Measurements from ENCODE around the gene FBLN7.
A peak's percentile ranks its signal among the peaks of the same experiment; 100 is the strongest.
"Not testable (repeated sequence)": the region's sequence is repeated elsewhere in the genome, so short reads cannot be mapped to it uniquely, and the experiment has no call there.

The FBLN7 gene

DNA sequence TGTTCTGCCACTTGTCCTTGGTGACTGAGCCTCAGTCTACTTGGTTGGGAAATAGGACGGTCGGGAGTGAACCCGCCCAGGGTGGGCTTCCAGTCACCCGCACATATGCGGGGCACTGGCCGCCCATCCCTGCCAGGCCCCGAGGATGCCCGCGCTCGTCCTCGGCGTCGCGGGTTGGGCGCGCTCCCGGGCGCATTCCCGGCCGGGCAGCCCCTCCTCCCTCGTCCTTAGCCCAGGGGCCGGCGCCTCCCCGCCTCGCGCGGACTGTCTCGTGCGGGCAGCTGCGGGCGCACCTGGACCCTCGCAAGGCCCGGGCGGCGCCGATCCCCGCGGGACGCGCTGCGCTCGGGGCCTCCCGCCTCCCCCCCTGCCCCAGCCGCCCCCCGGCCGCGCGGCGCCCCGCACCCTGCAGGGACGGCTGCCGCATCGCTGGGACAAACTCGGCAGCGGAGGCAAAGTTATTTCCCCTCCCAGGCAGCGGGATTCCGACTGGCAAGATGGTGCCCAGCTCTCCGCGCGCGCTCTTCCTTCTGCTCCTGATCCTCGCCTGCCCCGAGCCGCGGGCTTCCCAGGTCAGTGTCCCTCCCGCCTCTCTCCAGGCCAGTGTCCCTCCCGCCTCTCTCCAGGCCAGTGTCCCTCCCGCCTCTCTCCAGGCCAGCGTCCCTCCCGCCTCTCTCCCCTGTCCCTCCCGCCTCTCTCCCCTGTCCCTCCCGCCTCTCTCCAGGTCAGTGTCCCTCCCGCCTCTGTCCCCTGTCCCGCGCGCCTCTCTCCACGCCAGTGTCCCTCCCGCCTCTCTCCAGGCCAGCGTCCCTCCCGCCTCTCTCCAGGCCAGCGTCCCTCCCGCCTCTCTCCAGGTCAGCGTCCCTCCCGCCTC, at the start of gene FBLN7:
Gene FBLN7, plus strand, starts transcription at position 227 of the 874 bp plus-strand sequence. Its CDS starts 271 bp downstream, at position 498.
- peak; percentile 53 for DNase-seq

GRCh38 chr2:112089375-112089774, 48.8 kb upstream of the FBLN7 start:
- no peak for DNase-seq

GRCh38 chr2:112092286-112093041, 45.7 kb upstream of the FBLN7 start:
- no peak for DNase-seq

DNA sequence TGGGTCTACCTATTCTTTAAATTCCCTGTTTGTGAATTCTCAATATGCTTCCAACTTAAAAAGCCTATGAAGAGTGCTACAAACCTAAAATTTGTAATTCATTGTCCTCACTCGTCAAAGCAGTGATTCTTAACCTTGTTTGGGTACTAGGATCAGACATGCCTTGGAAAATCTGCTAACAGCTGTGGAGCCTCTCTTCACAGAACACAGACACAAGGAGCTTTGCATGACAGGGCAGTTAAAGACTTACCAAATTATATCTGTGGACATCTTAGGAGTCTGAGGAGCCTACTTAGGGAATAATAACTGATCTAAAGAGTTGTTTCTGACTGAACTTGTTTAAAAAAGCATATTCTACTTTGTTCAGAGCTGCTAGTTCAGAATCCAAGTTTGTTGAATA, 45.0 kb upstream of the FBLN7 start:
- no peak for DNase-seq

GRCh38 chr2:112095681-112096080, 42.5 kb upstream of the FBLN7 start:
- no peak for DNase-seq

DNA sequence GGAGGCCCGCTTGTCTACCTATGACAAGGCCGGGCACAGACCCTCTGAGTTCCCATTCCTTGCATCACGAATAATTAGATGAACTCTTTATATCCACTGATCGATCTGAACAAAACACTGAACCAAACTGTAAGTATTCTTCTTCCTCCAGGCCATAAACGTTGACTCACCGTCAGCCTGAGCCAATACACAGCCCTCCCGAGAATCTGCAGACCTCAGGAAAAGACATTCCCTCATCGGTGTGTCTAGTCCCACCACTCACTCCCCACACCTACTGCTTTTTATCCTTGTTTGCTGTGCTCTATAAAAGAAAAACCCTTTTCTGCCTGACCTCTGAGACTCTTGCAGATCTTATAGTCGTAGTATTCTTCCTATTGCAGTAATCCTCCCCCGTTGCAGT, 42.1 kb upstream of the FBLN7 start:
- no peak for DNase-seq

- no peak for DNase-seq
These were observed 29.9 kb upstream of the FBLN7 start for GRCh38 chr2:112108178-112108832.

DNA sequence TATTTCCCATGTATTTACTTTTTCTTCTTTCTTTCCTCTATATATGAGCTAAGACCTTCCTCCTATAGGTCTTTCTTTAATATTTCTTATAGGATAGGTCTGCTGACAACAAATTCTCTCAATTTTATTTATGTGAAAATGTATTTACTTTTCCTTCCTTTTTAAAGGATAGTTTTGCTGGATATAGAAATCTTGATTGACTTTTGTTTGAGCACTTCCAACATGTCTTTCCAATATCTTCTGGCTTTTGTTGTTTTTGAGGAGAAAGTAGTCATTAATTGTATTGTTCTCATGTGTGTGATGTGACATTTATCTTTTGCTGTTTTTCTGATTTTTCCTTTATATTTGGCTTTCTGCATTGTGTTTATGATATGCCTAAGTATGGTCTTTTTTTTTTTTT, 28.9 kb upstream of the FBLN7 start:
- DNase-seq, result no peak

DNA sequence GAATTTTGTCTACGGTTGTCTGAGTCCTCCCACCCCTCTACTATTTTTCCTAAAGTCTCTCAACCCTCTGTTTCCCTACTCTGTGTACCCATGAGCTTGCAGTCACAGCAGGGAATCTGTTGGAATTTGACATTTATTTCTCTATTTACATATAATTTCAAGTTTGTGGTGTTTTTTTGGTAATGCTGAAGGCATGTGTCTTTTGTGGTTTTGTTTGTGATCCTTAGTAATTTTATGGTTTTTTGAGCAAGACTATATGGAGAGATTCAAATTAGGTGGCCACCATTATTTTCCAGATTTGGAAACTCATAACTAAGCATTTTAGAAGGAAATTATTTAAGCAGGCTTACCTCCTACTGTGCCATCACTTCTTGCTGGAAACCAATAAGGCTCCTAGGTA, 27.2 kb upstream of the FBLN7 start:
- no peak for DNase-seq

DNA sequence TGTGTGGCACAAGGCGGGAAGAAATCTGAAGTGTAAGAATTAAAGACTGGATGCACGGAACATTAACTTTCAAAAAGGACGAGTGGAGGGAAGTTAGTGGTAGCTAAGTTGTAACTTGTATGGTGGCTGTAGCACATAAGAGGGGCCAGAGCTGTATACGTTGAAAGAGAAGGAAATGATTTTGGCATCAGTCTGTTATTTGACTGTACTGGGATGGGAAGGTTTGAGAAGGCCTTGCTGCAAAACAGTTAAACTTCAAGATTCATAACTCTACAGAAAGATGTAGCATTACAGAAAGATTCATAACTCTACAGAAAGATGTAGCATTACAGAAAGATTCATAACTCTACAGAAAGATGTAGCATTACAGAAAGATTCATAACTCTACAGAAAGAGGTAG, 24.8 kb upstream of the FBLN7 start:
- DNase-seq, result not testable (repeated sequence)

DNA sequence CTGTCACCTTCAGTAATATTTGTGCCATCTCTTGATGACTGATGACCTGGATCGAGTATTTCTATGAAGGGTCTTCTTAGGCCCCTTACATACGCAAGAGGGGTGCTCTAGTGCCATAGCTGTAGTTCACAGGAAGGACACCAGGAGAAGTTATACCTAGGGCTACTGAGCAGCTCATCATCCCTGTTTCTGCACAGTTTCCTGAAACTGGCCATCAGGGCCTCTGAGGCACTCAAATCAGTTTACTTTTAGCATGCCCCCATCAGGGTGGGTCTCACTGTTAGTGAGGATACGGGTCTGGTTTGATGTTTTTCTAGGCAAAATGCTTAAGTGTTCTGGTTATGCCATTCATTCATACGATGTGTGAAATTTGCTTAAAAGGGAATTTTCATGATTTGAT, 20.0 kb upstream of the FBLN7 start:
- DNase-seq, result no peak

- no peak for DNase-seq
These were observed 16.4 kb upstream of the FBLN7 start for GRCh38 chr2:112121682-112122254.

DNA sequence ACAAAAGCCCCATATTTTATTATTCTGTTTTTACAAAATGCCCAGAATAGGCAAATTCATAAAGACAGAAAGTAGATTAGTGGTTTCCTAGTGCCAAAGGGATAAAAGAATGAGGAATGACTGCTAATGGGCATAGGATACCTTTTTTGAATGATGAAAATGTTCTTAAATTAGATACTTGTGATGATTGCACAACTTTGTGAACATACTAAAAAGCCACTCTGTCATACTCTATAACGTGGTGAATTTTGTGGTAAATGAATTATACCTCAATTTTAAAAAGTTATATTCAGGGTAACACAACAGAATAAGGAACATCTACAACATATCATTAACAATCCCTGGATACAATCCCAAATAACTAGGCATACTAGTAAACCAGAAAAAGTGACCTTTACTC, 9.1 kb upstream of the FBLN7 start:
- no peak for DNase-seq

DNA sequence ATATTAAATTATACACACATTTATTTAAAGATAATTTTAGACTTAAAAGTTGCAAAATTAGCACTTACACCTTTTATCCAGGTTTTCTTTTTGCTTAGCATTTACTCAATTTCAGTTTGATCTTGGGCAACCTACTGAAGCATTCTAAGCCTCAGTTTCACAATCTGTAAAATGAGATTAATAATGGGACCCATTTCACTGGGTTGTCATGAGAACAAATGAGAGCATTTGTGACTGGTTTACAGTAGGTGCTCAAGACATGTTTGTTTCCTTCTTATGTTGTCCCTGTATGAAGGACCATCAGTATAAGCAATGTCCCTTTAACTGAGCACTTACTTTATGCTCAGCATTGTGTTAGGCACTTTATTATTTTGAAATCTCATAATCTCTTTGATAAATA, 4.8 kb upstream of the FBLN7 start:
- no peak for DNase-seq

- no peak for DNase-seq
These were observed 4.1 kb upstream of the FBLN7 start for GRCh38 chr2:112134120-112134519.

GRCh38 chr2:112136096-112136495, 2.1 kb upstream of the FBLN7 start:
- DNase-seq, result no peak

GRCh38 chr2:112137516-112138158, 548 bp upstream of the FBLN7 start:
- DNase-seq, result no peak

DNA sequence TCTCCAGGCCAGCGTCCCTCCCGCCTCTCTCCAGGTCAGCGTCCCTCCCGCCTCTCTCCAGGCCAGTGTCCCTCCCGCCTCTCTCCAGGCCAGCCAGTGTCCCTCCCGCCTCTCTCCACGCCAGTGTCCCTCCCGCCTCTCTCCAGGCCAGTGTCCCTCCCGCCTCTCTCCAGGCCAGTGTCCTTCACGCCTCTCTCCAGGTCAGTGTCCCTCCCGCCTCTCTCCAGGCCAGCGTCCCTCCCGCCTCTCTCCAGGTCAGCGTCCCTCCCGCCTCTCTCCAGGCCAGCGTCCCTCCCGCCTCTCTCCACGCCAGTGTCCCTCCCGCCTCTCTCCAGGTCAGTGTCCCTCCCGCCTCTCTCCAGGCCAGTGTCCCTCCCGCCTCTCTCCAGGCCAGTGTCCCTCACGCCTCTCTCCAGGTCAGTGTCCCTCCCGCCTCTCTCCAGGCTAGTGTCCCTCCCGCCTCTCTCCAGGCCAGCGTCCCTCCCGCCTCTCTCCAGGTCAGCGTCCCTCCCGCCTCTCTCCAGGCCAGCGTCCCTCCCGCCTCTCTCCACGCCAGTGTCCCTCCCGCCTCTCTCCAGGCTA, 939 bp downstream of the FBLN7 start:
- DNase-seq, result not testable (repeated sequence)

- not testable (repeated sequence) for DNase-seq
These were observed 1.5 kb downstream of the FBLN7 start for GRCh38 chr2:112139661-112140204.

- no peak for DNase-seq
These were observed 2.1 kb downstream of the FBLN7 start for GRCh38 chr2:112140205-112140802.

DNA sequence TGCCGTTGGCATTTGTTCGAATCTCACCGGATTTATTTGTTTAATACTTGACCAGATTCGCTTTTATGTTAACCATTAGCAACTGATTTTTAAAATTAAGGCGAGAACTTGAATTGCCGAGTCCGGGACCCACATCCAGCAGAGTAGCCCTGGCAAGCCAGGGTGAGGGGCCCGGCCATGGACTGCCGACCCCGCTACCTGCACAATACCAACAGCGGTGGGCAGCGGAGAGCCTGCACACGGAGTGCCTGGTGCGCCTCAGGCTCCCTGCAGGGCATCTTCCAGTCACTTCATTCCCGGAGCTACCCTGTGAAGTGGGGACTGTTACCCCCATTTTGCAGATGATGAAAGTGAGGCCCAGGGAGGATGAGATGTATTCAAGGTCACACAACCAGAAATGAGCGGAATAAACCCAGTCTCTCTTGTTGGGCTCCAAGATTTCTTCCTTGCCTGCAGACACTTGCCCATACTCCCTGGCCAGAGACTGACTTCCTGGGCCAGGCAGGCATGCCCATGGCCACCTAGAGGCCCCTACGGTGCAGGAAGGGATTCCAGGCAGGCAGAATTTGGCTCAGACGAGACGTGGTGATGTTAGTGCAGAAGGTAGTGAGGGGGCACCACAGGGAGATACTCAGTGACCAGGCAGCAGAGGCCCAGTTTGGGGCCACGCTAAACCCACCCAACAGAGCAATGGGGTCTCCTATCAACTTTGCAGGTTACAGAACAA, 2.9 kb downstream of the FBLN7 start:
- no peak for DNase-seq

Measured in left hindlimb (tissue), 1 donor.